Ovary (tissue), 9 donors: ENCODE data around the gene ANAPC5. TPM values are rescaled to one million over a fixed set of nuclear protein-coding genes. Genes with fewer than 3 reads are reported as not detected.

Source experiments
- DNase-seq, 5 donors: peaks; one replicate each; pipeline ENCODE4 v3.0.0-alpha.2; 2019 to 2020
- H3K27ac ChIP-seq, 2 donors: fragments of 200-600 bp; one replicate each; pipeline versions ENCODE4 v1.5.1 to v1.8.0; 2019 to 2022
- H3K27me3 ChIP-seq: fragments of 200-600 bp; one replicate; pipeline ENCODE4 v1.8.0; 2022
- H3K36me3 ChIP-seq: fragments of 200-600 bp; sonication (generic); one replicate; pipeline ENCODE4 v1.5.1; 2019
- H3K4me1 ChIP-seq: one replicate; pipeline ENCODE4 v1.8.1; 2013; ENCODE audit warnings: mild to moderate bottlenecking, moderate library complexity; ENCODE audit not compliant: insufficient read depth
- H3K4me3 ChIP-seq: fragments of 200-600 bp; sonication (generic); one replicate; pipeline ENCODE4 v1.5.1; 2017
- H3K9me3 ChIP-seq, 2 donors: fragments of 200-600 bp in 1 of 2; sonication (generic) in 1 of 2; one replicate each; pipeline versions ENCODE4 v1.5.1 to v1.8.1; 2013 to 2019; ENCODE audit warnings: mild to moderate bottlenecking in 1 of 2, moderate library complexity in 1 of 2
- EP300 ChIP-seq: sonication (generic); formaldehyde crosslinking; IDR thresholded peaks from one replicate; pipeline ENCODE4 v1.6.1; 2017; ENCODE audit warnings: antibody characterized with exemption
- POLR2A ChIP-seq: fragments of 450-650 bp; IDR thresholded peaks from one replicate; pipeline ENCODE4 v1.6.1; 2017; ENCODE audit warnings: antibody characterized with exemption, mild to moderate bottlenecking, moderate library complexity
- WGBS, 3 donors: extraction: QIAGEN DNeasy Blood & Tissue Kit in 1 of 3; methylation state at CpG; one replicate each; pipeline versions ENCODE4 v1.1.5 to v1.1.7; 2013 to 2017; 5-methylcytosine and 5-hydroxymethylcytosine counted together
- intact Hi-C, 4 donors: fragments of 100-400 bp; cut with DNase I; formaldehyde crosslinking; loops; one replicate each; pipeline versions ENCODE4 v1.11.0 to v1.15.1; 2022 to 2023
- polyA plus RNA-seq, 2 donors: library from polyadenylated mRNA; stranded (reverse); fragments of 200-250 nt in 1 of 2; fragments of 350-450 nt in 1 of 2; fragmentation: Illumina TruSeq in 1 of 2; extraction: RNeasy Lipid Tissue Mini Kit (QIAGEN cat#74804) in 1 of 2; gene quantifications; one replicate each; pipeline ENCODE4 v1.2.3, GENCODE V29; 2013 to 2014
- total RNA-seq, 7 donors: library from RNA; depleted of rRNA in 2 of 7; stranded (reverse); fragments of >200 nt in 2 of 7; fragmentation: NEBNext Ultra II Directional in 3 of 7; extraction: Animal tissue kit (Norgen Biotek cat#: 25700) in 3 of 7; gene quantifications; one replicate each; pipeline versions ENCODE4 v1.1.0 to v1.2.4, GENCODE V29; 2016 to 2023
- TF ChIP-seq, protein P1 (sequence below), 3 donors: fragments of 450-650 bp in 2 of 3; fragments of 200-600 bp in 1 of 3; IDR thresholded peaks; one replicate each; pipeline versions ENCODE4 v1.5.1 to v1.8.0; 2016 to 2022; ENCODE audit warnings: antibody characterized with exemption in 3 of 3, mild to moderate bottlenecking in 1 of 3
- donor health status: DM: no; HTN: no; CAD: no; lungs with moderate emphysema.
- donor health status: DM: no; HTN: no; CAD: no.
- donor health status: Bipolar disorder and iron deficiency.
- donor health status: DM: yes; HTN: yes; CAD: no.
- donor health status: DM: no; HTN: no; CAD: no.
- donor health status: DM: yes; HTN: yes; CAD: no.

The ANAPC5 gene
- total and polyA plus RNA-seq, 9 donors: 58.1 to 149 (median 78.9) TPM

GRCh38 chr12:121330195-121330594, 22.0 kb downstream of the ANAPC5 start:
- Histone ChIP-seq H3K9me3 (no peaks in the 10 kb centered on the region), H3K27me3 (no peaks in the 10 kb centered on the region), H3K27ac (no peak overlapping the region), H3K4me1 (no peaks in the 10 kb centered on the region), H3K36me3 (no peaks in the 10 kb centered on the region), H3K4me3 (no peak overlapping the region)
- TF ChIP-seq, protein P1, sequence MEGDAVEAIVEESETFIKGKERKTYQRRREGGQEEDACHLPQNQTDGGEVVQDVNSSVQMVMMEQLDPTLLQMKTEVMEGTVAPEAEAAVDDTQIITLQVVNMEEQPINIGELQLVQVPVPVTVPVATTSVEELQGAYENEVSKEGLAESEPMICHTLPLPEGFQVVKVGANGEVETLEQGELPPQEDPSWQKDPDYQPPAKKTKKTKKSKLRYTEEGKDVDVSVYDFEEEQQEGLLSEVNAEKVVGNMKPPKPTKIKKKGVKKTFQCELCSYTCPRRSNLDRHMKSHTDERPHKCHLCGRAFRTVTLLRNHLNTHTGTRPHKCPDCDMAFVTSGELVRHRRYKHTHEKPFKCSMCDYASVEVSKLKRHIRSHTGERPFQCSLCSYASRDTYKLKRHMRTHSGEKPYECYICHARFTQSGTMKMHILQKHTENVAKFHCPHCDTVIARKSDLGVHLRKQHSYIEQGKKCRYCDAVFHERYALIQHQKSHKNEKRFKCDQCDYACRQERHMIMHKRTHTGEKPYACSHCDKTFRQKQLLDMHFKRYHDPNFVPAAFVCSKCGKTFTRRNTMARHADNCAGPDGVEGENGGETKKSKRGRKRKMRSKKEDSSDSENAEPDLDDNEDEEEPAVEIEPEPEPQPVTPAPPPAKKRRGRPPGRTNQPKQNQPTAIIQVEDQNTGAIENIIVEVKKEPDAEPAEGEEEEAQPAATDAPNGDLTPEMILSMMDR (IDR thresholded peaks at IDR 0.05): no peak
- TF ChIP-seq POLR2A (no peak), EP300 (no peak)
- intact Hi-C loops: loop anchor here in 1 of 4 donors (10.0 kb wide), 1 partner anchor 115 kb away; no protein-coding TSS in a partner anchor
- 91 to 96% (median 93%) methylated on average over 4 of the region's 4 CpGs for WGBS, 3 donors
- DNase-seq: no peak

- Histone ChIP-seq H3K36me3 (no peaks in the 10 kb centered on the region), H3K9me3 (no peaks in the 10 kb centered on the region), H3K4me3 (no peak overlapping the region), H3K27me3 (no peaks in the 10 kb centered on the region), H3K27ac (no peak overlapping the region), H3K4me1 (no peaks in the 10 kb centered on the region)
- intact Hi-C loops: no loop called here
- DNase-seq: no peak
- TF ChIP-seq EP300 (no peak), POLR2A (no peak)
- 91 to 93% (median 93%) methylated on average over 4 of the region's 4 CpGs for WGBS, 3 donors
These were observed 23.6 kb downstream of the ANAPC5 start for GRCh38 chr12:121328620-121329019.

GRCh38 chr12:121326996-121327674, 25.1 kb downstream of the ANAPC5 start:
- Histone ChIP-seq H3K27ac (no peak overlapping the region), H3K4me3 (no peak overlapping the region), H3K36me3 (no peaks in the 10 kb centered on the region), H3K27me3 (no peaks in the 10 kb centered on the region), H3K9me3 (no peaks in the 10 kb centered on the region), H3K4me1 (no peaks in the 10 kb centered on the region)
- intact Hi-C loops: no loop called here
- TF ChIP-seq POLR2A (no peak), EP300 (no peak)
- TF ChIP-seq, protein P1 (IDR thresholded peaks at IDR 0.05): no peak
- no peak for DNase-seq
- WGBS, 3 donors: 61 to 75% (median 63%) methylated on average over 19 to 21 of the region's 21 CpGs

GRCh38 chr12:121325922-121326396, 26.3 kb downstream of the ANAPC5 start:
- WGBS, 3 donors: 71 to 78% (median 77%) methylated on average over 5 of the region's 5 CpGs
- no peak for DNase-seq
- Histone ChIP-seq H3K27me3 (no peaks in the 10 kb centered on the region), H3K36me3 (no peaks in the 10 kb centered on the region), H3K27ac (no peak overlapping the region), H3K9me3 (no peaks in the 10 kb centered on the region), H3K4me3 (no peak overlapping the region), H3K4me1 (no peaks in the 10 kb centered on the region)
- TF ChIP-seq EP300: no peak
- TF ChIP-seq, protein P1 (IDR thresholded peaks at IDR 0.05): no peak
- TF ChIP-seq POLR2A: no peak
- intact Hi-C loops: no loop called here

DNA sequence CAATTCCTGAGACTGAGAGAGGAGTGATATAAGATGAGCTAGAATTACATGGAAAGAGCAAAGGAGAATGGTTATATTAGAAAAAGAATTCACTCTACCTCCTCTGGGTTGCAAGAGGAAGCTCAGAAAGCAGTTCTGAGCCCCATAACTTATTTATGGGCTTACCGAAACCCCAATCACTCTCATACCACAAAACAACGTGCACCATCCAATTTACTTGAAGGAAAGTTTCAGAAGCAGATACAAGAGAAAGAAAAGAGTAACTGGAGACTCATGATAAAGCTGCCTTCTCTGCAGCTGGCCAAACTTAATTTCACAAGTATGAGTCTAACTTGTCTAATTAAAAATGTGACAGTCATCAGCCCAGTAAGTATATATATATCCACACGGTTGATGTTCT, 28.3 kb downstream of the ANAPC5 start:
- Histone ChIP-seq H3K4me1 (no peaks in the 10 kb centered on the region), H3K36me3 (no peaks in the 10 kb centered on the region), H3K4me3 (no peak overlapping the region), H3K27ac (no peak overlapping the region), H3K9me3 (no peaks in the 10 kb centered on the region), H3K27me3 (no peaks in the 10 kb centered on the region)
- 90 to 95% (median 90%) methylated on average over 3 of the region's 3 CpGs for WGBS, 3 donors
- TF ChIP-seq, protein P1 (IDR thresholded peaks at IDR 0.05): no peak
- DNase-seq: no peak
- intact Hi-C loops: no loop called here
